Ishikawa (cell line): ENCODE measurements around the gene SLC35E3.

ENCODE experiments used
- CEBPB ChIP-seq: IDR thresholded peaks from 2 replicates; pipeline ENCODE4 v1.6.1; 2012
- CREB1 ChIP-seq: IDR thresholded peaks from 2 replicates; pipeline ENCODE4 v1.6.1; 2012; ENCODE audit warnings: low read depth
- EGR1 ChIP-seq: IDR thresholded peaks from 2 replicates; pipeline ENCODE4 v1.6.1; 2012
- EP300 ChIP-seq: IDR thresholded peaks from 2 replicates; pipeline ENCODE4 v1.6.1; 2012; ENCODE audit warnings: borderline replicate concordance
- FOXM1 ChIP-seq: IDR thresholded peaks from 2 replicates; pipeline ENCODE4 v1.6.1; 2012; ENCODE audit warnings: low read depth, borderline replicate concordance
- MAX ChIP-seq: IDR thresholded peaks from 2 replicates; pipeline ENCODE4 v1.6.1; 2012
- REST ChIP-seq: IDR thresholded peaks from 2 replicates; pipeline ENCODE4 v1.6.1; 2012; ENCODE audit warnings: low read depth, mild to moderate bottlenecking
- TAF1 ChIP-seq: IDR thresholded peaks from 2 replicates; pipeline ENCODE4 v1.6.1; 2012; ENCODE audit warnings: low read depth, mild to moderate bottlenecking
- TCF12 ChIP-seq: IDR thresholded peaks from 2 replicates; pipeline ENCODE4 v1.6.1; 2012; ENCODE audit warnings: low read depth
- TEAD4 ChIP-seq: IDR thresholded peaks from 2 replicates; pipeline ENCODE4 v1.6.1; 2012
- YY1 ChIP-seq: IDR thresholded peaks from 2 replicates; pipeline ENCODE4 v1.6.1; 2012; ENCODE audit warnings: low read depth
- ZBTB7A ChIP-seq: IDR thresholded peaks from 2 replicates; pipeline ENCODE4 v1.6.1; 2012; ENCODE audit warnings: low read depth

- no peak for TF ChIP-seq EP300
- no peak for TF ChIP-seq FOXM1
- TF ChIP-seq EGR1, result no peak
- no peak for TF ChIP-seq TAF1
- no peak for TF ChIP-seq CREB1
- no peak for TF ChIP-seq REST
- TF ChIP-seq YY1, result no peak
- no peak for TF ChIP-seq MAX
- no peak for TF ChIP-seq ZBTB7A
- no peak for TF ChIP-seq TEAD4
- TF ChIP-seq TCF12, result no peak
- TF ChIP-seq CEBPB, result no peak
Measured at GRCh38 chr12:68749861-68750260, 3.9 kb downstream of the SLC35E3 start.
